K562 (cell line): ENCODE measurements around the gene SH3TC1.

Experiments used
- JUN ChIP-seq, 2 experiments: sonication (generic) in 1 of 2; formaldehyde crosslinking in 1 of 2; IDR thresholded peaks; 2 replicates each; pipeline versions ENCODE4 v1.6.1 to v1.8.0; 2012 to 2022; ENCODE audit warnings: borderline replicate concordance in 2 of 2, mild to moderate bottlenecking in 2 of 2, improper control_type of control experiment in 1 of 2, low read depth in 1 of 2, low read length in 1 of 2, missing genetic modification reagents in 1 of 2
- TEAD1 ChIP-seq, 2 experiments: fragments of 450-650 bp in 1 of 2; sonication (generic) in 1 of 2; formaldehyde crosslinking; IDR thresholded peaks; 2 replicates each; pipeline versions ENCODE4 v1.4.0 to v1.8.0; 2020 to 2022; ENCODE audit warnings: mild to moderate bottlenecking in 2 of 2, missing genetic modification reagents in 1 of 2
- ZBTB7A ChIP-seq: IDR thresholded peaks from 2 replicates; pipeline ENCODE4 v1.6.1; 2011; ENCODE audit warnings: low read depth, mild to moderate bottlenecking, low read length, moderate library complexity, borderline replicate concordance; ENCODE audit not compliant: control insufficient read depth
- TF ChIP-seq, protein P1 (sequence below): fragments of 200-800 bp; sonication (Bioruptor generic); IDR thresholded peaks from 2 replicates; pipeline ENCODE4 v1.6.1; 2017; ENCODE audit warnings: missing genetic modification characterization, missing compliant biosample characterization

DNA sequence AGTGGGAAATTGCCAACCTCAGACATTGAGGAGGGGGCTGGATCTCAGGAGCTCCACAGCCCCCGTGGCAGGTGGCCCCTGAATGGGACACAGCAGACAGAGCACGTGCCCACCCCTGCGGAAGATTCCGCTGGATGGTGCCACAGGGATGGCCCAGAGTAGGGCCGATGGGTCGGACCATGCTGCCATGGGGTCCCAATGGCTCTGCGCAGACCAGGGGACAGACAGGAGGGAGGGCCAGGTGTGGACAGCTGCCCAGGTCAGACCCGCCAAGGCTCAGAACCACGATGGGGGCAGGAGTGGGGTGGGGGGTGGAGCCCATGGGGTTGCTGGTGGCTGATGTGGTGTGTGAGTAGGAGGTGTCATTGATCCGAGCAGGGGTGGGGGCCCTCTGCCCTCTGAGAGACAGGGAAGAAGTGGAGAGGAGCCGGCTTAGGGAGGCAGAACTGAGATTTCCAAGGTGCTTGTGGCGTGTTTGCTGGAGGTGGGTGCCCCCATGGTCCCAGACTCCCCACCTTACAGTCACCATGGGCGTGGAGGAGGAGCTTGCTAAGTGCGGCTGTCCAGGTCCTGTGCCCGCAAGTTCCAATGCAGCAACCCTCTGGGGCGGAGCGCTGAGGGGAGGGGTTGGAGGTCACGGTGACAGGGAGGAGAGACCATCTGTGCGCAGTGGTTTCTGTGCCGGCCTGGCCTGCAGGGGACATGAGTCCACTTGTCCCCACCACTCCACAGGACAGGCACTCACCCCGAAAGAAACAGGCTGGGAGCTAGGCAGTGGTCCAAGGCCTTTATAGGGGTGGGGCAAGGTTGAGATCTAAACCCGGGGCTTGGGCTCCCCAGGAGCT is 12.9 kb downstream of the SH3TC1 start:
- no peak for TF ChIP-seq ZBTB7A
- TF ChIP-seq, protein P1, sequence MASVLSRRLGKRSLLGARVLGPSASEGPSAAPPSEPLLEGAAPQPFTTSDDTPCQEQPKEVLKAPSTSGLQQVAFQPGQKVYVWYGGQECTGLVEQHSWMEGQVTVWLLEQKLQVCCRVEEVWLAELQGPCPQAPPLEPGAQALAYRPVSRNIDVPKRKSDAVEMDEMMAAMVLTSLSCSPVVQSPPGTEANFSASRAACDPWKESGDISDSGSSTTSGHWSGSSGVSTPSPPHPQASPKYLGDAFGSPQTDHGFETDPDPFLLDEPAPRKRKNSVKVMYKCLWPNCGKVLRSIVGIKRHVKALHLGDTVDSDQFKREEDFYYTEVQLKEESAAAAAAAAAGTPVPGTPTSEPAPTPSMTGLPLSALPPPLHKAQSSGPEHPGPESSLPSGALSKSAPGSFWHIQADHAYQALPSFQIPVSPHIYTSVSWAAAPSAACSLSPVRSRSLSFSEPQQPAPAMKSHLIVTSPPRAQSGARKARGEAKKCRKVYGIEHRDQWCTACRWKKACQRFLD (CRISPR knock-in tag) = no peak
- no peak for TF ChIP-seq JUN (IDR thresholded peaks at IDR 0.05; ENCODE audit: borderline replicate concordance, low read depth, low read length)
- no peak for TF ChIP-seq JUN (CRISPR knock-in tag; IDR thresholded peaks at IDR 0.05; ENCODE audit: borderline replicate concordance)
- no peak for TF ChIP-seq TEAD1 (CRISPR knock-in tag; IDR thresholded peaks at IDR 0.05)
